Measurements from ENCODE around the gene CMIP.
A peak's percentile ranks its signal among the peaks of the same experiment; 100 is the strongest.

The CMIP gene

GRCh38 chr16:81482329-81483063, 37.9 kb downstream of the CMIP start:
- TF ChIP-seq CTCF (IDR thresholded peaks at IDR 0.05; ENCODE audit: low read depth, low read length), result no peak
- no peak for DNase-seq (ENCODE audit: low read depth, low spot score)
- in situ Hi-C loops (cut with HindIII; ENCODE audit: low sequenced_read_pairs), result no loop called here
- H3K4me3 ChIP-seq (ENCODE audit: low read depth, low read length), result no peak overlapping the region

GRCh38 chr16:81483064-81483969, 38.7 kb downstream of the CMIP start:
- TF ChIP-seq CTCF (IDR thresholded peaks at IDR 0.05; ENCODE audit: low read depth, low read length), result no peak
- in situ Hi-C loops (cut with HindIII; ENCODE audit: low sequenced_read_pairs), result no loop called here
- H3K4me3 ChIP-seq (ENCODE audit: low read depth, low read length), result no peak overlapping the region
- DNase-seq (ENCODE audit: low read depth, low spot score), result no peak

- in situ Hi-C loops (cut with HindIII; ENCODE audit: low sequenced_read_pairs), result no loop called here
- TF ChIP-seq CTCF (IDR thresholded peaks at IDR 0.05; ENCODE audit: low read depth, low read length), result no peak
- DNase-seq (ENCODE audit: low read depth, low spot score), result no peak
- no peak overlapping the region for H3K4me3 ChIP-seq (ENCODE audit: low read depth, low read length)
Measured at GRCh38 chr16:81483970-81484595, 39.5 kb downstream of the CMIP start.

GRCh38 chr16:81484908-81485624, 40.5 kb downstream of the CMIP start:
- DNase-seq (ENCODE audit: low read depth, low spot score), result peak; percentile 24
- in situ Hi-C loops (cut with HindIII; ENCODE audit: low sequenced_read_pairs), result no loop called here
- no peak overlapping the region for H3K4me3 ChIP-seq (ENCODE audit: low read depth, low read length)
- no peak for TF ChIP-seq CTCF (IDR thresholded peaks at IDR 0.05; ENCODE audit: low read depth, low read length)

- no peak for TF ChIP-seq CTCF (IDR thresholded peaks at IDR 0.05; ENCODE audit: low read depth, low read length)
- DNase-seq (ENCODE audit: low read depth, low spot score), result peak; percentile 43
- in situ Hi-C loops (cut with HindIII; ENCODE audit: low sequenced_read_pairs), result no loop called here
- H3K4me3 ChIP-seq (ENCODE audit: low read depth, low read length), result no peak overlapping the region
Measured at GRCh38 chr16:81485824-81486539, 41.4 kb downstream of the CMIP start.
